Breast epithelium (tissue), 4 donors: ENCODE results near the gene OSBPL3. TPM values are rescaled to one million over a fixed set of nuclear protein-coding genes. Genes with fewer than 3 reads are reported as not detected.

ENCODE experiments used
- DNase-seq, 2 donors: peaks; one replicate each; pipeline ENCODE4 v3.0.0-alpha.2; 2019; ENCODE audit warnings: low spot score in 2 of 2
- H3K27ac ChIP-seq, 2 donors: fragments of 200-600 bp; sonication (generic) in 1 of 2; one replicate each; pipeline ENCODE4 v1.5.1; 2016 to 2019; ENCODE audit warnings: mild to moderate bottlenecking in 1 of 2
- H3K27me3 ChIP-seq, 2 donors: fragments of 200-600 bp; sonication (generic) in 1 of 2; one replicate each; pipeline versions ENCODE4 v1.5.1 to v1.6.0; 2017 to 2019; ENCODE audit warnings: control low read depth in 1 of 2, mild to moderate bottlenecking in 1 of 2
- H3K36me3 ChIP-seq: fragments of 200-600 bp; one replicate; pipeline ENCODE4 v1.5.1; 2019
- H3K4me1 ChIP-seq, 2 donors: fragments of 200-600 bp; sonication (generic); one replicate each; pipeline ENCODE4 v1.5.1; 2016 to 2019; ENCODE audit warnings: control low read depth in 1 of 2
- H3K4me3 ChIP-seq, 3 donors: fragments of 200-600 bp; sonication (generic); 1 replicate in 2 of 3; 2 replicates in 1 of 3; pipeline ENCODE4 v1.5.1; 2016 to 2019; ENCODE audit warnings: mild to moderate bottlenecking in 3 of 3, moderate library complexity in 2 of 3
- H3K9me3 ChIP-seq, 2 donors: fragments of 200-600 bp; sonication (generic) in 1 of 2; one replicate each; pipeline ENCODE4 v1.5.1; 2016 to 2019; ENCODE audit warnings: control low read depth in 1 of 2
- CTCF ChIP-seq, 3 donors: fragments of 450-650 bp; IDR thresholded peaks; one replicate each; pipeline ENCODE4 v1.5.1; 2016 to 2017; ENCODE audit warnings: antibody characterized with exemption in 3 of 3, mild to moderate bottlenecking in 3 of 3, moderate library complexity in 3 of 3
- POLR2A ChIP-seq: fragments of 450-650 bp; IDR thresholded peaks from one replicate; pipeline ENCODE4 v1.6.1; 2016; ENCODE audit warnings: antibody characterized with exemption, mild to moderate bottlenecking, moderate library complexity
- POLR2AphosphoS5 ChIP-seq, 3 donors: sonication (generic); formaldehyde crosslinking; IDR thresholded peaks; one replicate each; pipeline ENCODE4 v1.6.1; 2017; ENCODE audit warnings: antibody characterized with exemption in 3 of 3
- intact Hi-C: fragments of 100-400 bp; cut with DNase I; formaldehyde crosslinking; loops from one replicate; pipeline ENCODE4 v1.15.1; 2023; ENCODE audit warnings: low total_unique reads
- total RNA-seq, 3 donors: library from RNA; depleted of rRNA; stranded (reverse); fragments of >200 nt; gene quantifications; one replicate each; pipeline ENCODE4 v1.1.0, GENCODE V29; 2016

The OSBPL3 gene
- total RNA-seq, 3 donors from 2014 or later: 6.4 to 20.5 (median 8.5) TPM

- intact Hi-C loops: no loop called here
- H3K36me3 ChIP-seq: no peaks in the 10 kb centered on the region
- no peak overlapping the region for H3K4me3 ChIP-seq
- no peak for DNase-seq
- no peak overlapping the region for H3K27ac ChIP-seq
- no peaks in the 10 kb centered on the region for H3K4me1 ChIP-seq
- H3K27me3 ChIP-seq: no peaks in the 10 kb centered on the region
- TF ChIP-seq CTCF (IDR thresholded peaks at IDR 0.05): no peak
- no peak for TF ChIP-seq POLR2A
- no peak for TF ChIP-seq POLR2AphosphoS5 (IDR thresholded peaks at IDR 0.05)
- H3K9me3 ChIP-seq: no peaks in the 10 kb centered on the region
These were observed 171.5 kb downstream of the OSBPL3 start for GRCh38 chr7:24808518-24808917.

- Histone ChIP-seq H3K27ac (no peak overlapping the region), H3K4me1 (no peaks in the 10 kb centered on the region), H3K27me3 (no peaks in the 10 kb centered on the region), H3K9me3 (no peaks in the 10 kb centered on the region), H3K4me3 (no peak overlapping the region), H3K36me3 (no peaks in the 10 kb centered on the region)
- intact Hi-C loops: no loop called here
- TF ChIP-seq POLR2A (no peak), POLR2AphosphoS5 (IDR thresholded peaks at IDR 0.05) (no peak), CTCF (IDR thresholded peaks at IDR 0.05) (no peak)
- no peak for DNase-seq
These were observed 177.7 kb downstream of the OSBPL3 start for GRCh38 chr7:24802300-24802699.

GRCh38 chr7:24801883-24802282, 178.1 kb downstream of the OSBPL3 start:
- TF ChIP-seq POLR2A (no peak), POLR2AphosphoS5 (IDR thresholded peaks at IDR 0.05) (no peak), CTCF (IDR thresholded peaks at IDR 0.05) (no peak)
- intact Hi-C loops: no loop called here
- no peak for DNase-seq
- Histone ChIP-seq H3K27me3 (no peaks in the 10 kb centered on the region), H3K9me3 (no peaks in the 10 kb centered on the region), H3K36me3 (no peaks in the 10 kb centered on the region), H3K4me1 (no peaks in the 10 kb centered on the region), H3K27ac (no peak overlapping the region), H3K4me3 (no peak overlapping the region)

- no peak overlapping the region for H3K27ac ChIP-seq
- no peaks in the 10 kb centered on the region for H3K27me3 ChIP-seq
- TF ChIP-seq CTCF (IDR thresholded peaks at IDR 0.05): no peak
- no peak for TF ChIP-seq POLR2AphosphoS5 (IDR thresholded peaks at IDR 0.05)
- TF ChIP-seq POLR2A: no peak
- H3K36me3 ChIP-seq: no peaks in the 10 kb centered on the region
- DNase-seq: no peak
- no peaks in the 10 kb centered on the region for H3K4me1 ChIP-seq
- H3K9me3 ChIP-seq: no peaks in the 10 kb centered on the region
- H3K4me3 ChIP-seq: no peak overlapping the region
- intact Hi-C loops: no loop called here
These were observed 179.3 kb downstream of the OSBPL3 start for GRCh38 chr7:24800667-24801066.

- H3K27me3 ChIP-seq: no peaks in the 10 kb centered on the region
- no peaks in the 10 kb centered on the region for H3K9me3 ChIP-seq
- intact Hi-C loops: no loop called here
- no peak overlapping the region for H3K4me3 ChIP-seq
- no peaks in the 10 kb centered on the region for H3K36me3 ChIP-seq
- DNase-seq: no peak
- TF ChIP-seq POLR2AphosphoS5 (IDR thresholded peaks at IDR 0.05) (no peak), CTCF (IDR thresholded peaks at IDR 0.05) (no peak), POLR2A (no peak)
- no peak overlapping the region for H3K27ac ChIP-seq
- H3K4me1 ChIP-seq: no peaks in the 10 kb centered on the region
These were observed 179.9 kb downstream of the OSBPL3 start for GRCh38 chr7:24800073-24800472.
